Measurements from ENCODE around the gene TEX14.

DNA sequence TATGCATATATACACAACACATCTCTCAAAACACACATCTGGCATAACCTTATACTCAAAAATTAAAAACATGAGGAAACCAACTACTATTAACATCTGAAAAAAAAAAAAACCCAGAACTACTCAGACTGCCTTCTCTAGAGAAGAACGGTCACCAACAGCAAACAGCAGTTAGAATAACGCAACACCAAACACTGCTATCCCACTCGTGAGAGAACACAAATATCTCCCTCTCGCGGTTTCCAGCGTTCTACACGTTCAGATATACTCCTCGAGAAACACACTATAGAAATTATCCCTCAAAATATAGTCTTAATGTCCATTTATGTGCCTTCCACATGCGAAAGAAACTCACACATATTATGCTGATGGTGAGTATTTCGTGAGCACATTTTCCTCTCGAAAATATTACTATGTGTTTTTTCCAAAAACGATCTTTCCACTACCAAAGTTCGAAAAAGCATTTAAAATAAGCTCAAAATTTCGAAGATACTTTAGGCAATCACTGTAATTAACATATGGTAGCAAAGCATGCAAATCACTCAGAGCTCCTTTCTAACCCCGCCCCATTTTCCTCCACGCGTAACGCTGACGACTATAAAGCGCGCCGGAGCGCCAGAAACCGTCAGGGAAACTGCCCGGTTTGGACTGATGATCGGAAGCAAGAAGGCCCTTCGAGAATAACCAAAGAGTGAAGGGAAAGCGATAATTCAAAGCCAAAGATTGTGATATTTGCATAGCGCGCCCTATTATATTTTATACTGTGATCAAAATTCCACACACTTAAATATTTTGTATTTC lies 60.1 kb downstream of the TEX14 start:
- TF ChIP-seq ZNF384 (IDR thresholded peaks at IDR 0.05) (peak; percentile 99), FOXM1 (IDR thresholded peaks at IDR 0.05; ENCODE audit: borderline replicate concordance) (peak; percentile 13; the same call in 1 of the 2 replicates), SP1 (IDR thresholded peaks at IDR 0.05) (peak; percentile 56), ELF4 (IDR thresholded peaks at IDR 0.05) (peak; percentile 100), BHLHE40 (IDR thresholded peaks at IDR 0.05; ENCODE audit: borderline replicate concordance) (peak; percentile 83)

All from HEK293T (cell line).